ENCODE measurements around the gene PAX1.
A peak's percentile ranks its signal among the peaks of the same experiment; 100 is the strongest.

Gene PAX1

GRCh38 chr20:21705575-21706260, at the start of gene PAX1:
Gene PAX1, plus strand, starts transcription at chr20:21705664. Its CDS starts 49 bp downstream, at chr20:21705713.
- DNase-seq (ENCODE audit: low read depth): no peak

- no peak for DNase-seq (ENCODE audit: low read depth)
These were observed 49.0 kb upstream of the PAX1 start for GRCh38 chr20:21656308-21657067.

- no peak for DNase-seq (ENCODE audit: low read depth)
These were observed 43.9 kb upstream of the PAX1 start for GRCh38 chr20:21661488-21662055.

GRCh38 chr20:21663465-21663864, 42.0 kb upstream of the PAX1 start:
- no peak for DNase-seq (ENCODE audit: low read depth)

- DNase-seq (ENCODE audit: low read depth): no peak
These were observed 39.6 kb upstream of the PAX1 start for GRCh38 chr20:21665687-21666446.

- DNase-seq (ENCODE audit: low read depth): no peak
These were observed 35.3 kb upstream of the PAX1 start for GRCh38 chr20:21670126-21670525.

- no peak for DNase-seq (ENCODE audit: low read depth)
These were observed 34.5 kb upstream of the PAX1 start for GRCh38 chr20:21670981-21671380.

GRCh38 chr20:21677261-21677660, 28.2 kb upstream of the PAX1 start:
- no peak for DNase-seq (ENCODE audit: low read depth)

GRCh38 chr20:21677781-21678180, 27.7 kb upstream of the PAX1 start:
- no peak for DNase-seq (ENCODE audit: low read depth)

GRCh38 chr20:21681234-21681921, 24.1 kb upstream of the PAX1 start:
- peak; percentile 16 for DNase-seq (ENCODE audit: low read depth)

- no peak for DNase-seq (ENCODE audit: low read depth)
These were observed 23.5 kb upstream of the PAX1 start for GRCh38 chr20:21681922-21682318.

- peak; percentile 18 for DNase-seq (ENCODE audit: low read depth)
These were observed 22.9 kb upstream of the PAX1 start for GRCh38 chr20:21682521-21682954.

- DNase-seq (ENCODE audit: low read depth): no peak
These were observed 20.8 kb upstream of the PAX1 start for GRCh38 chr20:21684671-21685070.

GRCh38 chr20:21685981-21686380, 19.5 kb upstream of the PAX1 start:
- DNase-seq (ENCODE audit: low read depth): no peak

GRCh38 chr20:21693322-21693721, 12.1 kb upstream of the PAX1 start:
- no peak for DNase-seq (ENCODE audit: low read depth)

GRCh38 chr20:21698494-21699215, 6.8 kb upstream of the PAX1 start:
- DNase-seq (ENCODE audit: low read depth): no peak

- no peak for DNase-seq (ENCODE audit: low read depth)
These were observed 6.3 kb upstream of the PAX1 start for GRCh38 chr20:21699216-21699508.

GRCh38 chr20:21701171-21701876, 4.1 kb upstream of the PAX1 start:
- no peak for DNase-seq (ENCODE audit: low read depth)

- DNase-seq (ENCODE audit: low read depth): no peak
These were observed 3.4 kb upstream of the PAX1 start for GRCh38 chr20:21702016-21702415.

- no peak for DNase-seq (ENCODE audit: low read depth)
These were observed 2.7 kb upstream of the PAX1 start for GRCh38 chr20:21702553-21703470.

Measured in fibroblast of gingiva (primary cell).